Endothelial cell of umbilical vein (primary cell): Measurements from ENCODE around the gene ZKSCAN1. TPM values are rescaled to one million over a fixed set of nuclear protein-coding genes. Genes with fewer than 3 reads are reported as not detected.

ENCODE experiments used
- BruUV-seq: library from RNA; stranded (reverse); fragments of 400-500 nt; replicated peaks from 2 replicates; lab custom pipeline; 2021; lab: Mats Ljungman, UMichigan
- CTCF ChIA-PET: fragments of 300-600, 350-600 bp; sonication (Branson Sonifier 250); formaldehyde crosslinking; loops from one replicate; lab custom pipeline; 2021; ENCODE audit warnings: antibody characterized with exemption, inconsistent platforms; lab: Charles Lee
- POLR2A ChIA-PET: fragments of 300-600, 350-600 bp; sonication (Branson Sonifier 250); formaldehyde crosslinking; loops from one replicate; lab custom pipeline; 2021; ENCODE audit warnings: antibody characterized with exemption, inconsistent platforms; lab: Charles Lee
- DNase-seq: peaks from one replicate; pipeline ENCODE4 v3.0.0-alpha.2; 2011; ENCODE audit warnings: low read depth, low spot score
- FAIRE-seq: peaks from 2 replicates; lab custom pipeline; 2011; peaks lifted over from hg19 to GRCh38; lab: Jason Lieb, UNC
- H2AFZ ChIP-seq: 2 replicates; pipeline ENCODE4 v1.6.0; 2012; ENCODE audit warnings: low read depth, low read length, control low read depth, inconsistent platforms
- H3K27ac ChIP-seq: 2 replicates; pipeline ENCODE4 v1.5.1; 2011; ENCODE audit warnings: low read depth, mild to moderate bottlenecking, control low read depth, low read length, moderate library complexity; ENCODE audit not compliant: insufficient read depth
- H3K27me3 ChIP-seq, 2 experiments: 2 replicates each; pipeline versions ENCODE4 v1.6.0 to v1.6.1; 2011; ENCODE audit warnings: low read length in 2 of 2, mixed read lengths in 1 of 2; ENCODE audit not compliant: control insufficient read depth in 2 of 2, insufficient read depth in 2 of 2
- H3K36me3 ChIP-seq, 2 experiments: 2 replicates in 1 of 2; 3 replicates in 1 of 2; pipeline ENCODE4 v1.5.1; 2011; ENCODE audit warnings: low read length in 2 of 2, mild to moderate bottlenecking in 1 of 2, moderate library complexity in 1 of 2; ENCODE audit not compliant: control insufficient read depth in 2 of 2, insufficient read depth in 2 of 2; ENCODE audit errors: extremely low read depth in 1 of 2
- H3K4me1 ChIP-seq: 3 replicates; pipeline ENCODE4 v1.5.1; 2011; ENCODE audit warnings: mild to moderate bottlenecking, low read length; ENCODE audit not compliant: control insufficient read depth, insufficient read depth; ENCODE audit errors: extremely low read depth
- H3K4me2 ChIP-seq: 2 replicates; pipeline ENCODE4 v1.6.1; 2011; ENCODE audit warnings: low read length, control low read depth, mixed read lengths; ENCODE audit not compliant: insufficient read depth
- H3K4me3 ChIP-seq, 3 experiments: fragments of 200-600 bp in 1 of 3; sonication (generic), shearing (Covaris generic) in 1 of 3; replicated peaks in 1 of 3; 2 replicates each; pipeline ENCODE4 v1.5.1; 2011 to 2016; ENCODE audit warnings: control low read depth in 3 of 3, low read length in 3 of 3, mild to moderate bottlenecking in 2 of 3, inconsistent platforms in 1 of 3, low read depth in 1 of 3, moderate library complexity in 1 of 3; ENCODE audit not compliant: insufficient read depth in 1 of 3
- H3K79me2 ChIP-seq: 2 replicates; pipeline ENCODE4 v1.6.0; 2012; ENCODE audit warnings: low read length, inconsistent platforms; ENCODE audit not compliant: control insufficient read depth, insufficient read depth
- H3K9ac ChIP-seq: replicated peaks from 2 replicates; pipeline ENCODE3; 2011; ENCODE audit warnings: low read length, control low read depth; ENCODE audit not compliant: insufficient read depth; ENCODE audit errors: extremely low read depth
- H3K9me1 ChIP-seq: replicated peaks from 3 replicates; pipeline ENCODE4 v1.6.0; 2011; ENCODE audit warnings: mild to moderate bottlenecking, low read length; ENCODE audit not compliant: control insufficient read depth, insufficient read depth; ENCODE audit errors: extremely low read depth
- H3K9me3 ChIP-seq: replicated peaks from 2 replicates; pipeline ENCODE4 v1.5.1; 2012; ENCODE audit warnings: low read length, inconsistent platforms; ENCODE audit not compliant: control insufficient read depth, insufficient read depth
- H4K20me1 ChIP-seq: replicated peaks from 2 replicates; pipeline ENCODE3; 2011; ENCODE audit warnings: mild to moderate bottlenecking, low read length; ENCODE audit not compliant: control insufficient read depth, insufficient read depth; ENCODE audit errors: extremely low read depth
- EZH2 ChIP-seq: IDR thresholded peaks from 2 replicates; pipeline ENCODE4 v1.6.1; 2012; ENCODE audit warnings: borderline replicate concordance, low read depth, mild to moderate bottlenecking, moderate library complexity, low read length, inconsistent platforms; ENCODE audit not compliant: severe bottlenecking
- FOS ChIP-seq: IDR thresholded peaks from 2 replicates; pipeline ENCODE4 v1.6.1; 2011; ENCODE audit warnings: mild to moderate bottlenecking, low read length, moderate library complexity, borderline replicate concordance; ENCODE audit not compliant: insufficient read depth
- GATA2 ChIP-seq: IDR thresholded peaks from 2 replicates; pipeline ENCODE4 v1.7.0; 2011; ENCODE audit warnings: low read depth, mild to moderate bottlenecking, moderate library complexity, mixed read lengths, low read length; ENCODE audit not compliant: insufficient read length, insufficient read depth
- JUN ChIP-seq: IDR thresholded peaks from 2 replicates; pipeline ENCODE4 v1.6.1; 2011; ENCODE audit warnings: borderline replicate concordance, low read depth; ENCODE audit not compliant: insufficient read length, insufficient read depth
- MYC ChIP-seq: IDR thresholded peaks from one replicate; pipeline ENCODE4 v1.6.1; 2011; ENCODE audit warnings: mild to moderate bottlenecking, low read depth, low read length
- POLR2A ChIP-seq: IDR thresholded peaks from 2 replicates; pipeline ENCODE4 v1.6.1; 2012; ENCODE audit warnings: low read depth, mild to moderate bottlenecking, control low read depth, low read length
- POLR2AphosphoS5 ChIP-seq: IDR thresholded peaks from 2 replicates; pipeline ENCODE4 v1.6.1; 2012; ENCODE audit warnings: low read depth, mild to moderate bottlenecking, control low read depth, low read length, moderate library complexity; ENCODE audit not compliant: insufficient read depth
- dilution Hi-C: fragments of 300-500 bp; cut with MboI; formaldehyde crosslinking; loops from one replicate; pipeline ENCODE4 v1.15.0; 2019; ENCODE audit warnings: low sequenced_read_pairs; ENCODE audit not compliant: extremely low pct_ligation_motif_present
- intact Hi-C: fragments of 100-400 bp; cut with micrococcal nuclease; formaldehyde crosslinking; loops from one replicate; pipeline ENCODE4 v1.10.0; 2022
- polyA plus RNA-seq, 4 experiments: library from polyadenylated mRNA; depleted of rRNA in 3 of 4; stranded (reverse) in 3 of 4; unstranded in 1 of 4; fragments of >200 nt; gene quantifications; 2 replicates each; pipeline versions ENCODE4 v1.2.1 to v1.2.3, GENCODE V29; 2011 to 2012; ENCODE audit warnings: missing spikeins in 1 of 4
- total RNA-seq: library from RNA; stranded (reverse); gene quantifications from 2 replicates; pipeline ENCODE4 v1.2.3, GENCODE V29; 2021
- TF ChIP-seq, protein P1 (sequence below), 2 donors: IDR thresholded peaks; 1 replicate in 1 of 2; 2 replicates in 1 of 2; pipeline ENCODE4 v1.5.1; 2011; ENCODE audit warnings: low read length in 2 of 2, mild to moderate bottlenecking in 2 of 2, moderate library complexity in 2 of 2, control low read depth in 1 of 2, inconsistent platforms in 1 of 2, low read depth in 1 of 2; ENCODE audit not compliant: insufficient read depth in 1 of 2; ENCODE audit errors: extremely low read depth in 1 of 2
- TF ChIP-seq, protein P2 (sequence below): IDR thresholded peaks from 2 replicates; pipeline ENCODE4 v1.6.1; 2011; ENCODE audit not compliant: insufficient read depth, insufficient read length

The ZKSCAN1 gene
- total and polyA plus RNA-seq, 2 donors (not counting 3 experiments of a cell fraction or from before 2014, with no cell fraction given): 12.3 to 57.8 TPM

DNA sequence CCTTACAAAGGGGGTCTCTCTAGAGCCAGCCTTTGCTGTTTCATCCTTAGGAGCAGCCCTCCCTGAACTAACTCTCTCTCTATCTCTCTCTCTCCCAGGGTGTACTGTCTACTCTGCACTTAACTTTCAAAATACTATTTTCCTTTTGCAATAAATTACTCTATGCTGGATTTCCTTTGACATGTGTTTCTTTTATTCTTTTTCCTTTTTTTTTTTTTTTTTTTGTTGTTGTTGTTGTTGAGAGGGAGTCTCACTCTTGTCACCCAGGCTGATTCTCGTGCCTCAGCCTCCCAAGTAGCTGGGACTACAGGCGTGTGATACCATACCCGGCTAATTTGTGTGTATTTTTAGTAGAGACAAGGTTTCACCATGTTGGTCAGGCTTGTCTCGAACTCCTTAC, 67.6 kb downstream of the ZKSCAN1 start:
- TF ChIP-seq, protein P1, sequence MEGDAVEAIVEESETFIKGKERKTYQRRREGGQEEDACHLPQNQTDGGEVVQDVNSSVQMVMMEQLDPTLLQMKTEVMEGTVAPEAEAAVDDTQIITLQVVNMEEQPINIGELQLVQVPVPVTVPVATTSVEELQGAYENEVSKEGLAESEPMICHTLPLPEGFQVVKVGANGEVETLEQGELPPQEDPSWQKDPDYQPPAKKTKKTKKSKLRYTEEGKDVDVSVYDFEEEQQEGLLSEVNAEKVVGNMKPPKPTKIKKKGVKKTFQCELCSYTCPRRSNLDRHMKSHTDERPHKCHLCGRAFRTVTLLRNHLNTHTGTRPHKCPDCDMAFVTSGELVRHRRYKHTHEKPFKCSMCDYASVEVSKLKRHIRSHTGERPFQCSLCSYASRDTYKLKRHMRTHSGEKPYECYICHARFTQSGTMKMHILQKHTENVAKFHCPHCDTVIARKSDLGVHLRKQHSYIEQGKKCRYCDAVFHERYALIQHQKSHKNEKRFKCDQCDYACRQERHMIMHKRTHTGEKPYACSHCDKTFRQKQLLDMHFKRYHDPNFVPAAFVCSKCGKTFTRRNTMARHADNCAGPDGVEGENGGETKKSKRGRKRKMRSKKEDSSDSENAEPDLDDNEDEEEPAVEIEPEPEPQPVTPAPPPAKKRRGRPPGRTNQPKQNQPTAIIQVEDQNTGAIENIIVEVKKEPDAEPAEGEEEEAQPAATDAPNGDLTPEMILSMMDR (IDR thresholded peaks at IDR 0.05; ENCODE audit: extremely low read depth in 1 of 2, insufficient read depth in 1 of 2, low read depth in 1 of 2, low read length in 2 of 2): no peak
- TF ChIP-seq JUN (no peak), POLR2AphosphoS5 (no peak), EZH2 (no peak), FOS (no peak), POLR2A (no peak), GATA2 (no peak), MYC (no peak)
- TF ChIP-seq, protein P2, sequence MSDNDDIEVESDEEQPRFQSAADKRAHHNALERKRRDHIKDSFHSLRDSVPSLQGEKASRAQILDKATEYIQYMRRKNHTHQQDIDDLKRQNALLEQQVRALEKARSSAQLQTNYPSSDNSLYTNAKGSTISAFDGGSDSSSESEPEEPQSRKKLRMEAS: no peak
- intact Hi-C loops (loop anchor here (10.0 kb wide), 1 partner anchor 168 kb away; the partner anchor contains the start of gene TRIM4), dilution Hi-C loops (no loop called here)
- Histone ChIP-seq H2AFZ (peak overlapping the region; percentile 26), H3K27ac (peak overlapping the region; percentile 42), H4K20me1 (no peaks in the 10 kb centered on the region), H3K9ac (peak overlapping the region; percentile 36), H3K4me1 (peaks cover 27% of the 10 kb centered on the region), H3K27me3 (no peaks in the 10 kb centered on the region), H3K36me3 (peaks cover 0 to 7% of the 10 kb centered on the region in 2 experiments), H3K4me2 (no peak overlapping the region), H3K9me3 (no peaks in the 10 kb centered on the region), H3K4me3 (no peak overlapping the region), H3K79me2 (peaks cover 33% of the 10 kb centered on the region), H3K9me1 (no peaks in the 10 kb centered on the region)
- ChIA-PET POLR2A (interaction anchor here (0.6 to 1.1 kb wide), 4 partner anchors 12 to 86 kb away, joined by 3 to 15 read pairs (median 4); partner anchors contain the start of genes AP4M1 and MCM7), CTCF (interaction anchor here (0.6 to 1.9 kb wide), 13 partner anchors 7 to 170 kb away, joined by 3 to 17 read pairs (median 4); partner anchors contain the start of genes AP4M1, GJC3, MBLAC1 and MCM7)
- DNase-seq (no peak), FAIRE-seq (no peak)
- BruUV-seq: no TSS peak
